Naive thymus-derived CD8-positive, alpha-beta T cell (primary cell): ENCODE data around the gene TRAF3. TPM values are rescaled to one million over a fixed set of nuclear protein-coding genes. Genes with fewer than 3 reads are reported as not detected.
"Not testable (repeated sequence)": the region's sequence is repeated elsewhere in the genome, so short reads cannot be mapped to it uniquely, and the experiment has no call there.

Experiments used
- ATAC-seq, 2 donors: fragments of 150-1000 bp; cut with Tn5 transposase in 1 of 2; sonication (Bioruptor Pico), chemical (Tn5 transposase) in 1 of 2; 1 replicate in 1 of 2; 2 replicates in 1 of 2; pipeline ENCODE4 v1.10.0; 2021; ENCODE audit warnings: mild to moderate bottlenecking in 2 of 2, moderate library complexity in 2 of 2
- POLR2A ChIA-PET: fragments of 350-600 bp; sonication (Branson Sonifier 250); formaldehyde crosslinking; loops from one replicate; lab custom pipeline; 2021; ENCODE audit warnings: antibody characterized with exemption; lab: Charles Lee
- DNase-seq, 10 donors: peaks; one replicate each; pipeline versions ENCODE4 v3.0.0 to v3.0.0-alpha.2; 2020 to 2022
- H3K27ac Mint-ChIP-seq, 10 donors: one replicate each; pipeline ENCODE4 v1.8.0; 2020 to 2022; ENCODE audit warnings: mild to moderate bottlenecking in 10 of 10, mixed read lengths in 10 of 10, moderate library complexity in 4 of 10, inconsistent platforms in 1 of 10
- H3K27me3 Mint-ChIP-seq, 5 donors: one replicate each; pipeline ENCODE4 v1.8.0; 2021 to 2022; ENCODE audit warnings: mixed read lengths in 5 of 5
- H3K36me3 Mint-ChIP-seq, 3 donors: one replicate each; pipeline ENCODE4 v1.8.0; 2020 to 2022; ENCODE audit warnings: mixed read lengths in 3 of 3, mild to moderate bottlenecking in 2 of 3, inconsistent platforms in 1 of 3
- H3K4me1 Mint-ChIP-seq, 4 donors: one replicate each; pipeline ENCODE4 v1.8.0; 2021 to 2022; ENCODE audit warnings: mixed read lengths in 4 of 4
- H3K4me3 Mint-ChIP-seq, 10 donors: one replicate each; pipeline ENCODE4 v1.8.0; 2020 to 2022; ENCODE audit warnings: mild to moderate bottlenecking in 10 of 10, mixed read lengths in 10 of 10, moderate library complexity in 6 of 10, inconsistent platforms in 1 of 10
- H3K9me3 Mint-ChIP-seq, 9 donors: one replicate each; pipeline ENCODE4 v1.8.0; 2020 to 2022; ENCODE audit warnings: mixed read lengths in 9 of 9, mild to moderate bottlenecking in 3 of 9, inconsistent platforms in 1 of 9, moderate library complexity in 1 of 9
- polyA plus RNA-seq, 3 donors: library from polyadenylated mRNA; unstranded; fragments of 300-500 nt; fragmentation: Illumina TruSeq; gene quantifications; one replicate each; pipeline ENCODE4 v1.2.3, GENCODE V29; 2021
- total RNA-seq, 8 experiments: library from RNA in 2 of 8; stranded (reverse) in 2 of 8; gene quantifications; one replicate each; pipeline ENCODE4 v1.2.3 and lab custom pipeline; 2021 to 2026

TRAF3 gene
- total and polyA plus RNA-seq, 5 experiments from 2014 or later, result 13.3 to 45.2 (median 18.5) TPM

DNA sequence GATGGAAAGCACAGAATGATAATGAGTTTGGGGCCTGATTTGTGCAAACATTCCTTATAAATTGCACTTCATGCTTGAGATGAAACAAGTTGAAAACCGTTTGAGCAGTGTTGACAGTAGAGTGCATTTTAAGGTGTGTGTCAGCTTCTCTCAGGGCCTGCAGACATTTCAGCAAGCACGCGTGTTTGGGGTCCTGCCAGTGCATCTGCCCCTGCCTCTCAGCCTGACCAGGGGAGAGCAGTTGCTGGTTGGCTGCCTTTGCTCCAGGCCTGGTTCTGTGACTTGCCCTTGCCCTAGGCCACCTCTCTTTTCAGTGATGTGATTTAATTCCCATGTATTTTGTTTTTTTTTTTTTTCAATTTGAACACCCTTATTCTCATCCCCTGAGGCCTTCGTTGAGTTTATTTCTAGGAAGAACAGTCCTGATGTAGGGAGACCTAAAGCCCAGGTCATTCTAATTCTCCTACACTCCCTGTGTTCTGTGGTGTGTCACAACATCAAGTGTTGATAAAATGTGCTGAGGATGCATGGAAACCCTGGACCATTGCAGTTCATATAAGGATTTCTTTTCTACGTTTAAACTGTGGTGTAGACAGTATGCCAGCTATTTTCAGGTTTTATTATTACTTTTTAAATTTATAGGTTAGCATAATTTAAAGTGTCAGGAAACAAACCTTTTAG lies 105.1 kb downstream of the TRAF3 start:
- H3K36me3 Mint-ChIP-seq, result peaks cover 0 to 65% (median 12%) of the 10 kb centered on the region in 3 donors
- H3K4me1 Mint-ChIP-seq, result no peaks in the 10 kb centered on the region
- no peaks in the 10 kb centered on the region for H3K27me3 Mint-ChIP-seq
- H3K4me3 Mint-ChIP-seq, result no peak overlapping the region
- ATAC-seq (no peak), DNase-seq (no peak)
- no peaks in the 10 kb centered on the region for H3K9me3 Mint-ChIP-seq
- peak overlapping the region in 2 of 10 donors; percentile 9 to 22 for H3K27ac Mint-ChIP-seq
- POLR2A ChIA-PET, result no interaction called here

DNA sequence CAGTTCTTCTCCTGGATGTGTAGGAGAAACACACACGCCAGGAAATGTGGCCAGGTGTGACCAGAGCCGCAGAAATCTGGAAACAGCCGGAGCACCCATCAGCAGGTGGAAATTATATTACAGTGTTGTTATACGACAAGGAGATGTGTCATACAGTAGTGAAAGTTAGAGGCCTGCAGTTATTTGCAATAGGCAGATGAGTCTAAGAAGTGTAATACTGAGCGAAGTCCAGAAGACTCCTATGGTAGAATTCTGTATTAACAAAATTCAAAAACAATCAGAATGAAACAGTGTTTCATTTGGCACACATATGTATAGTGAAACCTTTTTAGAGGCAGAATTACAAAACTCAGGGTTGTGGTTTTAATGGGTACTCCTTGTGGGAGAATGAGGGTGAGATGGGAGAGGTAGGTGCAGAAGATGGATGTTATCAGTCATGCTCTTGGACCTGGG lies 105.9 kb downstream of the TRAF3 start:
- POLR2A ChIA-PET, result no interaction called here
- Mint-ChIP-seq H3K4me3 (no peak overlapping the region), H3K27ac (peak overlapping the region in 1 of 10 donors; percentile 61), H3K36me3 (peaks cover 0 to 72% (median 12%) of the 10 kb centered on the region in 3 donors), H3K9me3 (no peaks in the 10 kb centered on the region), H3K4me1 (no peaks in the 10 kb centered on the region), H3K27me3 (no peaks in the 10 kb centered on the region)
- DNase-seq, result no peak
- no peak for ATAC-seq

- ATAC-seq, result no peak
- no peak overlapping the region for H3K4me3 Mint-ChIP-seq
- H3K27me3 Mint-ChIP-seq, result no peaks in the 10 kb centered on the region
- no peaks in the 10 kb centered on the region for H3K4me1 Mint-ChIP-seq
- peak overlapping the region in 1 of 10 donors; percentile 61 for H3K27ac Mint-ChIP-seq
- no peaks in the 10 kb centered on the region for H3K9me3 Mint-ChIP-seq
- peaks cover 0 to 77% (median 12%) of the 10 kb centered on the region in 3 donors for H3K36me3 Mint-ChIP-seq
- POLR2A ChIA-PET, result no interaction called here
- DNase-seq, result no peak
Measured at GRCh38 chr14:102883554-102883953, 106.3 kb downstream of the TRAF3 start.

DNA sequence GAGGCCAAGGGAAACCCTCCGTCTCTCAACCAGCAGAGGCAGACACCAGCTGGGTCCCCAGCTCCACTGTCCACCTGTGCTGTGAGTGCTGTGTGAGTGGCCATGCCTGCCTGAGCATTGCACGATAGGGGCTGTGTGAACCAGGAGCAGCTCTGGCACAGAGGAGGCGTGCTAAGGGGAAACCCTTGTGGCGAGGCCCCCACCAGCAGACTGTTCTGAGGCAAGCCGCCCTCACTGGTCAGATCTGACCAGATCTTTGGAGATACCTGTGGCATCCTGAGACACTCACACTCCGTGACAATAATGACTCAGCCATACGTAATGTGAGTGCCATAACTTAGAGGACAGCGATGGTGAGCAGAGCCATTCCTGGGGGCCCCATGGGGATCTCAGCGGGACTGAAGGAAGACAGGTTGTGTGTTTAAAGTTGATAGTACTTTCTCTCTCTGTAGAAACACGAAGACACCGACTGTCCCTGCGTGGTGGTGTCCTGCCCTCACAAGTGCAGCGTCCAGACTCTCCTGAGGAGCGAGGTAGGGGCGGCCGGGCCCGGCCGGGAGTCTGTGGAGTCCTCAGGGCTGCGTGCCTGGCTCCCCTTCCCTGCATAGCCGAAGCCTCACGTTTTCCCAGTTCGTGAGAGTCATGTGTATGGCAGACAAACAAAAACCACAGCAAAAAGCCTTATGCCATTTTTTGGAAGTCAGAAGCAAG lies 108.6 kb downstream of the TRAF3 start:
- Mint-ChIP-seq H3K4me1 (no peaks in the 10 kb centered on the region), H3K9me3 (no peaks in the 10 kb centered on the region), H3K36me3 (peaks cover 0 to 77% (median 9%) of the 10 kb centered on the region in 3 donors), H3K4me3 (no peak overlapping the region), H3K27me3 (no peaks in the 10 kb centered on the region), H3K27ac (no peak overlapping the region)
- POLR2A ChIA-PET, result no interaction called here
- no peak for ATAC-seq
- DNase-seq, result no peak

DNA sequence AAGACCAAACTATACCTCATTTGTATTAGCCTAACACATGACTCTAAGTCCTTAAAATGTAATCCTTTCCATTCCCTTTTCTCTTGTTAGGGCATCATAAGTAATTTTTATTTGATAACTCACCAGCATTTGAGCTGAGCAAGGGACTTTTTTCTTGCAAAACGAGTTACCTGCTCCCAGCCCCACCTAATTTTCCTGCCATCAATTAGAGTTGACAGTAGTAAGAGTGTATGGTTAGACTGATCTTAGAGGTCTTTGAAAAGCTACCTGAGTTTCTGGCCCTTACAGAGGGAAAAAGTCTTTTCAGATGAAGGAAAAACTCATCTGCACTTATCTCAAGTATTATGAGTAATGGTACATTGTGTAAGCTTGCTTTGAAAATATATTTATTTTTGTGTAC lies 111.5 kb downstream of the TRAF3 start:
- Mint-ChIP-seq H3K27me3 (no peaks in the 10 kb centered on the region), H3K36me3 (peaks cover 0 to 82% (median 13%) of the 10 kb centered on the region in 3 donors), H3K4me1 (no peaks in the 10 kb centered on the region), H3K27ac (peak overlapping the region in 1 of 10 donors; percentile 31), H3K9me3 (no peaks in the 10 kb centered on the region), H3K4me3 (no peak overlapping the region)
- DNase-seq, result no peak
- no peak for ATAC-seq
- POLR2A ChIA-PET, result interaction anchor here (0.6 kb wide), 1 partner anchor 821 kb away, joined by 6 read pairs; no protein-coding TSS in a partner anchor

DNA sequence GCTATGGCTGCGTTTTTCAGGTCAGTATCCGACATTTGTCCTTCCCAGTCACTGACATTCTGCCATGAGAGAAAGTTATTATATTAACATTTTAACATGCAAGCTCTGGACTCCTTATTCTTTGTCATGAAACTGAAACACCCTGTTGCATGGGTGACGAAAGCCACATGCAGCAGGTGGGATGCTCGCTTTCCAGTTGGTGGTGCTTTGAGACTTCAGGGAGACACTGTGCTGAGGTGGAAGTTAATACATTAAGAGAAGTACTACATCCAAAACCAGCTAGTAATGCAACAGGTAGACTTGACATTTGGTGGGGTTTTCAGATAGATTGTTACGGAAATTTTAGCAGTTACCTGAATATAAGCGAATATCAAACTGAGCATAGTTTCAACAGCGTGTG lies 112.4 kb downstream of the TRAF3 start:
- DNase-seq (no peak), ATAC-seq (no peak)
- H3K27me3 Mint-ChIP-seq, result no peaks in the 10 kb centered on the region
- H3K4me1 Mint-ChIP-seq, result no peaks in the 10 kb centered on the region
- no peak overlapping the region for H3K27ac Mint-ChIP-seq
- no peak overlapping the region for H3K4me3 Mint-ChIP-seq
- POLR2A ChIA-PET, result no interaction called here
- H3K36me3 Mint-ChIP-seq, result peaks cover 0 to 83% (median 11%) of the 10 kb centered on the region in 3 donors
- no peaks in the 10 kb centered on the region for H3K9me3 Mint-ChIP-seq

GRCh38 chr14:102891111-102891510 lies 113.9 kb downstream of the TRAF3 start:
- ATAC-seq (no peak), DNase-seq (no peak)
- H3K4me1 Mint-ChIP-seq, result no peaks in the 10 kb centered on the region
- H3K27me3 Mint-ChIP-seq, result no peaks in the 10 kb centered on the region
- H3K4me3 Mint-ChIP-seq, result no peak overlapping the region
- H3K9me3 Mint-ChIP-seq, result no peaks in the 10 kb centered on the region
- POLR2A ChIA-PET, result no interaction called here
- no peak overlapping the region for H3K27ac Mint-ChIP-seq
- peaks cover 0 to 89% (median 14%) of the 10 kb centered on the region in 3 donors for H3K36me3 Mint-ChIP-seq

DNA sequence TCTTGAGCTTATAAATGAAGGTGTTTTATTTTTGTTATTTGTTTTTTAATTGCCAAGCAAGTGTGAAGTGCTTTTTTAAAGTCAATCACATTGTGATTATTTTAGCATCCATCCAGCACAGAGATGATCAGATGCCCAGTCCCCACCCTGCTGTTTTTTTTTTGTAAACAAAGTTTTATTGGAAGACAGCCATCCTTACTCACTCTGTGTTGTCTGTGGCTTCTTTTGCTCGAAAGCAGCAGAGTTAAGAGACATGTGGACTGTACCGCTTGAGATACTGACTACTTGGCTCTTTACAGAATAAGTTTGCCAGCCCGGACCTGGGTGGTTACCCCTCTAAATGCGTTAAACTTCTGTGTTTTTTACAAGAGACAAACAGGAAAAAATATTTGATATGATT lies 114.3 kb downstream of the TRAF3 start:
- peaks cover 0 to 86% (median 10%) of the 10 kb centered on the region in 3 donors for H3K36me3 Mint-ChIP-seq
- no peak overlapping the region for H3K4me3 Mint-ChIP-seq
- ATAC-seq (no peak), DNase-seq (no peak)
- POLR2A ChIA-PET, result no interaction called here
- H3K9me3 Mint-ChIP-seq, result no peaks in the 10 kb centered on the region
- no peaks in the 10 kb centered on the region for H3K4me1 Mint-ChIP-seq
- no peaks in the 10 kb centered on the region for H3K27me3 Mint-ChIP-seq
- peak overlapping the region in 1 of 10 donors; percentile 8 for H3K27ac Mint-ChIP-seq

DNA sequence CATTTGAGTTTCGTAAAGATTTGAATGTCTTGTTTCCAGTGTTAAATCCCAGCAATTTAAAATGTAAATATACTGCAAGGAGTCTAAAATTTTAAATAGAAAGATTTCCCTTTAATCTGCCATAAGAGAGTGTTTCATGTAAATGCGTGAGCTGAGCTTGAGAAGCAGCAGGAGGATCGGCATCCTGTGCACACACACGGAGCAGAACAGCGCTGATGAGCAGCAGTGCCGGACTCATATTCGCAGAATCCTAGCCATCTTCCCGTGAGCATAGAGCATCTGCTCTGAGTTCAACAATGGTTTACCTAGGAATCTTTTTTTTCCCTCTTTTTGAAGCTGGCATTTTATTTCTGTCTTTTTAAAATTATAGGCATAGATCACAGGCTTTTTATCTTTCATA lies 115.4 kb downstream of the TRAF3 start:
- DNase-seq (no peak), ATAC-seq (no peak)
- Mint-ChIP-seq H3K27me3 (no peaks in the 10 kb centered on the region), H3K4me3 (no peak overlapping the region), H3K27ac (no peak overlapping the region), H3K9me3 (no peaks in the 10 kb centered on the region), H3K36me3 (peaks cover 0 to 77% (median 8%) of the 10 kb centered on the region in 3 donors), H3K4me1 (peaks cover 0 to 3% (median 0%) of the 10 kb centered on the region in 4 donors)
- POLR2A ChIA-PET, result no interaction called here

GRCh38 chr14:102893452-102893851 lies 116.2 kb downstream of the TRAF3 start:
- ATAC-seq, result no peak

DNA sequence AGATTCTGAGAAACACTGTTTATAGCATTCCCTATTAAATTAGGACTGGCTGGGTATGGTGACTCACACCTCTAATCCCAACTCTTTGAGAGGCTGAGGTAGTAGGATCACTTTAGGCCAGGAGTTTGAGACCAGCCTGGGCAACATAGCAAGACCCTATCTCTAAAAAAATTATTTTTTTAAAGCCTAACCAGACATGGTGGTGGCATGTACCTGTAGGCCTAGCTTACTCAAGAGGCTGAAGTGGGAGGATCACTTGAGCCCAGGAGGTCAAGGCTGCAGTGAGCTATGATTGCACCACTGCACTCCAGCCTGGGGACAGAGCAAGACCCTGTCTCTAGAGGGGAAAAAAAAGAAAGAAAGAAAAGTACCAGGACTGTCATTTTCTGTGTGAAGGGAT lies 119.5 kb downstream of the TRAF3 start:
- DNase-seq, POLR2A ChIA-PET, H3K27me3 Mint-ChIP-seq, H3K9me3 Mint-ChIP-seq, ATAC-seq, H3K4me3 Mint-ChIP-seq: not testable (repeated sequence)
- peaks cover 0 to 60% (median 10%) of the 10 kb centered on the region in 3 donors for H3K36me3 Mint-ChIP-seq
- H3K4me1 Mint-ChIP-seq, result peaks cover 10 to 36% (median 20%) of the 10 kb centered on the region in 4 donors
- H3K27ac Mint-ChIP-seq, result peak overlapping the region in 3 of 10 donors; percentile 8 to 48 (median 41)

More at GRCh38 chr14:102893452-102893851, 116.2 kb downstream of the TRAF3 start:
- Mint-ChIP-seq H3K36me3 (peaks cover 0 to 75% (median 8%) of the 10 kb centered on the region in 3 donors), H3K4me1 (peaks cover 0 to 8% (median 1%) of the 10 kb centered on the region in 4 donors), H3K9me3 (no peaks in the 10 kb centered on the region), H3K27ac (no peak overlapping the region), H3K4me3 (no peak overlapping the region), H3K27me3 (no peaks in the 10 kb centered on the region)
- POLR2A ChIA-PET, result no interaction called here
- DNase-seq, result no peak

- H3K4me1 Mint-ChIP-seq, result peaks cover 10 to 43% (median 26%) of the 10 kb centered on the region in 4 donors
- H3K4me3 Mint-ChIP-seq, result no peak overlapping the region
- peaks cover 0 to 55% (median 10%) of the 10 kb centered on the region in 3 donors for H3K36me3 Mint-ChIP-seq
- POLR2A ChIA-PET, result interaction anchor here (0.5 kb wide), 1 partner anchor 300 kb away, joined by 3 read pairs; no protein-coding TSS in a partner anchor
- H3K27ac Mint-ChIP-seq, result peak overlapping the region in 4 of 10 donors; percentile 15 to 53 (median 25)
- no peaks in the 10 kb centered on the region for H3K9me3 Mint-ChIP-seq
- no peaks in the 10 kb centered on the region for H3K27me3 Mint-ChIP-seq
- ATAC-seq (no peak), DNase-seq (no peak)
Measured at GRCh38 chr14:102897299-102898027, 120.2 kb downstream of the TRAF3 start.
